C4-2B (cell line): ENCODE measurements around the gene CYB5B.

ENCODE experiments used
- CTCF ChIP-seq: fragments of 450-650 bp; conservative IDR thresholded peaks from 2 replicates; pipeline ENCODE4 v1.5.1; 2017; ENCODE audit warnings: mild to moderate bottlenecking
- ZFX ChIP-seq: fragments of 450-650 bp; IDR thresholded peaks from 2 replicates; pipeline ENCODE4 v1.6.1; 2017

GRCh38 chr16:69466547-69466946 is 42.1 kb downstream of the CYB5B start:
- TF ChIP-seq CTCF (no peak), ZFX (no peak)
